Measurements from ENCODE around the gene ITSN1. TPM values are rescaled to one million over a fixed set of nuclear protein-coding genes. Genes with fewer than 3 reads are reported as not detected.

The ITSN1 gene
- total and polyA plus RNA-seq, 7 donors = 10.8 to 45.4 (median 35.7) TPM

GRCh38 chr21:33936301-33937038 is 294.2 kb downstream of the ITSN1 start:
- Histone ChIP-seq H3K27ac (peak overlapping the region in 3 of 4 donors; percentile 34 to 56 (median 36)), H3K4me1 (peaks cover 0 to 39% (median 36%) of the 10 kb centered on the region in 4 donors), H3K36me3 (no peaks in the 10 kb centered on the region), H3K4me3 (no peak overlapping the region), H3K27me3 (no peaks in the 10 kb centered on the region), H3K9me3 (no peaks in the 10 kb centered on the region)
- WGBS, 2 donors = 54 to 73% methylated on average over 4 of the region's 4 CpGs
- no peak for DNase-seq
- intact Hi-C loops (cut with DNase I) = no loop called here
- TF ChIP-seq EP300 (IDR thresholded peaks at IDR 0.05) = no peak
- TF ChIP-seq CTCF (IDR thresholded peaks at IDR 0.05) = no peak
- no peak for TF ChIP-seq POLR2A (IDR thresholded peaks at IDR 0.05)
- TF ChIP-seq POLR2AphosphoS5 (IDR thresholded peaks at IDR 0.05) = no peak

DNA sequence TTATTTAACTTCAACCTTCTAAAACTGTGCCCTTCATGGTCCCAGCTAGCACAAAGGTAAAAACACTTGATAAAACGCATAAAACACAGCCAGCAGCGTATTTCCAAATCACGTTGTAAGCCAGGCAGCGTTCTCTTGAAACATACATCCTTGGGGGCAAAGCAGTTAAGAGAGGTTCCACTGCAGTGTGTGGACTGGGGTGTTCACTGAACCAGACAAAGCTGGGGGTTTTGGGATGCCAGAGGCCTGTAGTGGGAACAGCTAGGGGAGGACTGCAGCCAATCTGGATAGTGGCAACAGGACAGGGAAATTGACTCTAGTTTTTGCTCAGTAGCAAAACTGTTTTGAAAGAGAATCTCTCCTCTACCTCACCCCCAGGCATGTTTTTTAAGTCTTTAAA is 294.8 kb downstream of the ITSN1 start:
- 85 to 95% methylated on average over 4 of the region's 4 CpGs for WGBS, 2 donors
- no peaks in the 10 kb centered on the region for H3K36me3 ChIP-seq
- H3K27me3 ChIP-seq = no peaks in the 10 kb centered on the region
- H3K4me3 ChIP-seq = no peak overlapping the region
- peak overlapping the region in 3 of 4 donors; percentile 31 to 56 (median 34) for H3K27ac ChIP-seq
- intact Hi-C loops (cut with DNase I) = no loop called here
- H3K9me3 ChIP-seq = no peaks in the 10 kb centered on the region
- TF ChIP-seq POLR2A (IDR thresholded peaks at IDR 0.05) = no peak
- TF ChIP-seq CTCF (IDR thresholded peaks at IDR 0.05) = no peak
- TF ChIP-seq EP300 (IDR thresholded peaks at IDR 0.05) = no peak
- no peak for TF ChIP-seq POLR2AphosphoS5 (IDR thresholded peaks at IDR 0.05)
- no peak for DNase-seq
- peaks cover 0 to 38% (median 38%) of the 10 kb centered on the region in 4 donors for H3K4me1 ChIP-seq

- peak overlapping the region in 3 of 4 donors; percentile 21 to 84 (median 34) for H3K27ac ChIP-seq
- DNase-seq = no peak
- no peak overlapping the region for H3K4me3 ChIP-seq
- H3K9me3 ChIP-seq = no peaks in the 10 kb centered on the region
- TF ChIP-seq EP300 (IDR thresholded peaks at IDR 0.05) (no peak), POLR2A (IDR thresholded peaks at IDR 0.05) (no peak), POLR2AphosphoS5 (IDR thresholded peaks at IDR 0.05) (no peak), CTCF (IDR thresholded peaks at IDR 0.05) (no peak)
- no peaks in the 10 kb centered on the region for H3K27me3 ChIP-seq
- intact Hi-C loops (cut with DNase I) = loop anchor here (2.0 kb wide), 1 partner anchor 265 kb away; no protein-coding TSS in a partner anchor
- peaks cover 0 to 41% (median 38%) of the 10 kb centered on the region in 4 donors for H3K4me1 ChIP-seq
- 73 to 91% methylated on average over 14 of the region's 14 CpGs for WGBS, 2 donors
- H3K36me3 ChIP-seq = no peaks in the 10 kb centered on the region
Observed at GRCh38 chr21:33937931-33938339, 295.6 kb downstream of the ITSN1 start.

- peaks cover 0 to 45% (median 40%) of the 10 kb centered on the region in 4 donors for H3K4me1 ChIP-seq
- intact Hi-C loops (cut with DNase I) = loop anchor here (2.0 kb wide), 1 partner anchor 264 kb away; no protein-coding TSS in a partner anchor
- no peaks in the 10 kb centered on the region for H3K9me3 ChIP-seq
- H3K27ac ChIP-seq = peak overlapping the region in 2 of 4 donors; percentile 84 to 85
- H3K27me3 ChIP-seq = no peaks in the 10 kb centered on the region
- DNase-seq = no peak
- no peak for TF ChIP-seq EP300 (IDR thresholded peaks at IDR 0.05)
- no peak for TF ChIP-seq CTCF (IDR thresholded peaks at IDR 0.05)
- no peak for TF ChIP-seq POLR2AphosphoS5 (IDR thresholded peaks at IDR 0.05)
- TF ChIP-seq POLR2A (IDR thresholded peaks at IDR 0.05) = no peak
- H3K36me3 ChIP-seq = no peaks in the 10 kb centered on the region
- WGBS, 2 donors = 88 to 91% methylated on average over 3 of the region's 3 CpGs
- H3K4me3 ChIP-seq = no peak overlapping the region
Observed at GRCh38 chr21:33938381-33938780, 296.1 kb downstream of the ITSN1 start.
